NOMO-1 treated with DMSO at 0.1 percent for 48 hours (cell line): ENCODE data around the gene SIPA1L3.
"Not testable (repeated sequence)": the region's sequence is repeated elsewhere in the genome, so short reads cannot be mapped to it uniquely, and the experiment has no call there.

Experiments
- DNase-seq: peaks from one replicate; lab custom pipeline; 2025; ENCODE audit not compliant: unreplicated experiment; lab: John Stamatoyannopoulos, UW

The SIPA1L3 gene

GRCh38 chr19:38018694-38019395 is 111.8 kb downstream of the SIPA1L3 start:
- DNase-seq = no peak

GRCh38 chr19:38019396-38019724 is 112.4 kb downstream of the SIPA1L3 start:
- no peak for DNase-seq

GRCh38 chr19:38020311-38020710 is 113.3 kb downstream of the SIPA1L3 start:
- DNase-seq = peak; percentile 3

GRCh38 chr19:38021352-38021751 is 114.3 kb downstream of the SIPA1L3 start:
- DNase-seq = no peak

GRCh38 chr19:38022791-38023670 is 116.0 kb downstream of the SIPA1L3 start:
- peak; percentile 2 for DNase-seq

- no peak for DNase-seq
These were observed 116.9 kb downstream of the SIPA1L3 start for GRCh38 chr19:38023671-38024541.

GRCh38 chr19:38024992-38025908 is 118.2 kb downstream of the SIPA1L3 start:
- DNase-seq = no peak

GRCh38 chr19:38025909-38026307 is 118.9 kb downstream of the SIPA1L3 start:
- DNase-seq = no peak

GRCh38 chr19:38028913-38029510 is 122.0 kb downstream of the SIPA1L3 start:
- no peak for DNase-seq

GRCh38 chr19:38030001-38030400 is 123.0 kb downstream of the SIPA1L3 start:
- DNase-seq = not testable (repeated sequence)

- no peak for DNase-seq
These were observed 123.8 kb downstream of the SIPA1L3 start for GRCh38 chr19:38030686-38031422.

- DNase-seq = no peak
These were observed 124.4 kb downstream of the SIPA1L3 start for GRCh38 chr19:38031423-38031770.

- no peak for DNase-seq
These were observed 125.1 kb downstream of the SIPA1L3 start for GRCh38 chr19:38032151-38032550.

GRCh38 chr19:38032951-38033350 is 125.9 kb downstream of the SIPA1L3 start:
- DNase-seq = no peak

GRCh38 chr19:38033658-38034491 is 126.9 kb downstream of the SIPA1L3 start:
- peak; percentile 63 for DNase-seq

GRCh38 chr19:38034492-38034860 is 127.5 kb downstream of the SIPA1L3 start:
- DNase-seq = peak; percentile 74

- DNase-seq = no peak
These were observed 128.8 kb downstream of the SIPA1L3 start for GRCh38 chr19:38035515-38036495.
